Glutamatergic neuron (in vitro differentiated cells): Measurements from ENCODE around the gene RAET1E. TPM values are rescaled to one million over a fixed set of nuclear protein-coding genes. Genes with fewer than 3 reads are reported as not detected.
A peak's percentile ranks its signal among the peaks of the same experiment; 100 is the strongest.
"Not testable (repeated sequence)": the region's sequence is repeated elsewhere in the genome, so short reads cannot be mapped to it uniquely, and the experiment has no call there.

Source experiments
- DNase-seq: peaks from one replicate; pipeline ENCODE4 v3.0.0; 2022
- H3K27ac Mint-ChIP-seq: one replicate; pipeline ENCODE4 v1.8.0; 2020; ENCODE audit warnings: mild to moderate bottlenecking, mixed read lengths, inconsistent platforms; ENCODE audit not compliant: unreplicated experiment
- H3K27me3 Mint-ChIP-seq: one replicate; pipeline ENCODE4 v1.8.0; 2020; ENCODE audit warnings: mild to moderate bottlenecking, moderate library complexity, mixed read lengths, inconsistent platforms; ENCODE audit not compliant: unreplicated experiment
- H3K36me3 Mint-ChIP-seq: one replicate; pipeline ENCODE4 v1.8.0; 2020; ENCODE audit warnings: mild to moderate bottlenecking, mixed read lengths, inconsistent platforms; ENCODE audit not compliant: unreplicated experiment
- H3K4me1 Mint-ChIP-seq: one replicate; pipeline ENCODE4 v1.8.0; 2020; ENCODE audit warnings: mild to moderate bottlenecking, low read depth, mixed read lengths, inconsistent platforms; ENCODE audit not compliant: unreplicated experiment
- H3K4me3 Mint-ChIP-seq: one replicate; pipeline ENCODE4 v1.8.0; 2020; ENCODE audit warnings: mild to moderate bottlenecking, mixed read lengths, inconsistent platforms; ENCODE audit not compliant: unreplicated experiment
- H3K9me3 Mint-ChIP-seq: one replicate; pipeline ENCODE4 v1.8.0; 2020; ENCODE audit warnings: mild to moderate bottlenecking, moderate library complexity, mixed read lengths, inconsistent platforms; ENCODE audit not compliant: unreplicated experiment
- CTCF ChIP-seq: fragments of 200-600 bp; sonication (generic); IDR thresholded peaks from one replicate; pipeline ENCODE4 v1.5.0; 2021; ENCODE audit not compliant: partially characterized antibody, unreplicated experiment
- total RNA-seq: library from RNA; stranded (reverse); fragmentation: NEBNext Ultra II Directional; extraction: Animal tissue kit (Norgen Biotek cat#: 25700); gene quantifications from one replicate; pipeline ENCODE4 v1.2.1, GENCODE V29; 2021; ENCODE audit not compliant: unreplicated experiment

Gene RAET1E
- total RNA-seq, 1 donor from 2014 or later: not detected

GRCh38 chr6:149923327-149923986 lies 25.5 kb upstream of the RAET1E start:
- Mint-ChIP-seq H3K36me3 (peaks cover 6% of the 10 kb centered on the region), H3K27me3 (peaks cover 48% of the 10 kb centered on the region), H3K27ac (no peak overlapping the region), H3K9me3 (peaks cover 14% of the 10 kb centered on the region), H3K4me1 (peaks cover 2% of the 10 kb centered on the region), H3K4me3 (peak overlapping the region; percentile 88)
- TF ChIP-seq CTCF: no peak
- DNase-seq: no peak

- Mint-ChIP-seq H3K9me3 (peaks cover 15% of the 10 kb centered on the region), H3K27me3 (peaks cover 50% of the 10 kb centered on the region), H3K27ac (no peak within 1 kb of the TSS), H3K36me3 (peaks cover 6% of the 10 kb centered on the region), H3K4me1 (peaks cover 2% of the 10 kb centered on the region), H3K4me3 (peak within 1 kb of the TSS; percentile 88)
- no peak for TF ChIP-seq CTCF
- peak; percentile 76 for DNase-seq
Observed at GRCh38 chr6:149922642-149923326, 24.9 kb upstream of the RAET1E start, which contains the start of gene RAET1G. Gene RAET1G (minus strand): TSS chr6:149923121. CDS start chr6:149923010, 111 bp downstream.

- Mint-ChIP-seq H3K27me3 (peaks cover 50% of the 10 kb centered on the region), H3K9me3 (peaks cover 17% of the 10 kb centered on the region)
- not testable (repeated sequence) for DNase-seq, H3K27ac Mint-ChIP-seq, H3K4me1 Mint-ChIP-seq, H3K36me3 Mint-ChIP-seq, H3K4me3 Mint-ChIP-seq
Observed at GRCh38 chr6:149922091-149922490, 24.2 kb upstream of the RAET1E start.

- peaks cover 51% of the 10 kb centered on the region for H3K27me3 Mint-ChIP-seq
- peaks cover 17% of the 10 kb centered on the region for H3K9me3 Mint-ChIP-seq
- H3K27ac Mint-ChIP-seq: no peak overlapping the region
- peaks cover 2% of the 10 kb centered on the region for H3K4me1 Mint-ChIP-seq
- peak overlapping the region; percentile 25 for H3K4me3 Mint-ChIP-seq
- peaks cover 6% of the 10 kb centered on the region for H3K36me3 Mint-ChIP-seq
- TF ChIP-seq CTCF: no peak
- no peak for DNase-seq
Observed at GRCh38 chr6:149921361-149921760, 23.4 kb upstream of the RAET1E start.

- no peak overlapping the region for H3K27ac Mint-ChIP-seq
- peaks cover 6% of the 10 kb centered on the region for H3K36me3 Mint-ChIP-seq
- H3K4me3 Mint-ChIP-seq: no peak overlapping the region
- H3K9me3 Mint-ChIP-seq: peaks cover 20% of the 10 kb centered on the region
- H3K27me3 Mint-ChIP-seq: peaks cover 43% of the 10 kb centered on the region
- H3K4me1 Mint-ChIP-seq: peaks cover 2% of the 10 kb centered on the region
- TF ChIP-seq CTCF: no peak
- no peak for DNase-seq
Observed at GRCh38 chr6:149919834-149920225, 21.9 kb upstream of the RAET1E start.

- not testable (repeated sequence) for H3K36me3 Mint-ChIP-seq, H3K4me1 Mint-ChIP-seq, H3K4me3 Mint-ChIP-seq, H3K27ac Mint-ChIP-seq, DNase-seq
- Mint-ChIP-seq H3K27me3 (peaks cover 38% of the 10 kb centered on the region), H3K9me3 (peaks cover 19% of the 10 kb centered on the region)
Observed at GRCh38 chr6:149919126-149919833, 21.4 kb upstream of the RAET1E start.
